ENCODE data around the gene FSCN2. TPM values are rescaled to one million over a fixed set of nuclear protein-coding genes. Genes with fewer than 3 reads are reported as not detected.

FSCN2 gene
- total and polyA plus RNA-seq, 2 donors (not counting 3 experiments of a cell fraction or from before 2014, with no cell fraction given) = 0.32 to 0.71 TPM

- no peak overlapping the region for H3K27ac ChIP-seq (ENCODE audit: insufficient read depth, low read depth, low read length)
- dilution Hi-C loops (cut with MboI; ENCODE audit: extremely low pct_ligation_motif_present, low sequenced_read_pairs) (no loop called here), intact Hi-C loops (cut with micrococcal nuclease) (no loop called here)
- no peak overlapping the region for H3K4me2 ChIP-seq (ENCODE audit: insufficient read depth, low read length)
- DNase-seq (ENCODE audit: low read depth, low spot score) (no peak), FAIRE-seq (no peak)
- H3K9me1 ChIP-seq (replicated peaks; ENCODE audit: control insufficient read depth, extremely low read depth, insufficient read depth, low read length) = no peaks in the 10 kb centered on the region
- H3K9ac ChIP-seq (replicated peaks; ENCODE audit: extremely low read depth, insufficient read depth, low read length) = no peak overlapping the region
- BruUV-seq (replicated peaks) = no TSS peak
- H3K27me3 ChIP-seq (ENCODE audit: control insufficient read depth in 2 of 2, insufficient read depth in 2 of 2, low read length in 2 of 2) = peaks cover 4% of the 10 kb centered on the region in 2 experiments
- H3K36me3 ChIP-seq (ENCODE audit: control insufficient read depth in 2 of 2, extremely low read depth in 1 of 2, insufficient read depth in 2 of 2, low read length in 2 of 2) = no peaks in the 10 kb centered on the region
- TF ChIP-seq MYC (IDR thresholded peaks at IDR 0.05; ENCODE audit: low read depth, low read length) = no peak
- H3K4me1 ChIP-seq (ENCODE audit: control insufficient read depth, extremely low read depth, insufficient read depth, low read length) = peaks cover 14% of the 10 kb centered on the region
- H3K4me3 ChIP-seq (replicated peaks in 1 of 3; ENCODE audit: insufficient read depth in 1 of 3, low read depth in 1 of 3, low read length in 3 of 3) = no peak overlapping the region
- H3K79me2 ChIP-seq (ENCODE audit: control insufficient read depth, insufficient read depth, low read length) = no peaks in the 10 kb centered on the region
- H3K9me3 ChIP-seq (replicated peaks; ENCODE audit: control insufficient read depth, insufficient read depth, low read length) = no peaks in the 10 kb centered on the region
- H2AFZ ChIP-seq (ENCODE audit: low read depth, low read length) = no peak overlapping the region
- H4K20me1 ChIP-seq (replicated peaks; ENCODE audit: control insufficient read depth, extremely low read depth, insufficient read depth, low read length) = no peaks in the 10 kb centered on the region
- ChIA-PET POLR2A (no interaction called here), CTCF (interaction anchor here (6.8 kb wide), 1 partner anchor 232 kb away, joined by 117 read pairs; no protein-coding TSS in a partner anchor)
These were observed 41.1 kb upstream of the FSCN2 start for GRCh38 chr17:81487089-81487486.

DNA sequence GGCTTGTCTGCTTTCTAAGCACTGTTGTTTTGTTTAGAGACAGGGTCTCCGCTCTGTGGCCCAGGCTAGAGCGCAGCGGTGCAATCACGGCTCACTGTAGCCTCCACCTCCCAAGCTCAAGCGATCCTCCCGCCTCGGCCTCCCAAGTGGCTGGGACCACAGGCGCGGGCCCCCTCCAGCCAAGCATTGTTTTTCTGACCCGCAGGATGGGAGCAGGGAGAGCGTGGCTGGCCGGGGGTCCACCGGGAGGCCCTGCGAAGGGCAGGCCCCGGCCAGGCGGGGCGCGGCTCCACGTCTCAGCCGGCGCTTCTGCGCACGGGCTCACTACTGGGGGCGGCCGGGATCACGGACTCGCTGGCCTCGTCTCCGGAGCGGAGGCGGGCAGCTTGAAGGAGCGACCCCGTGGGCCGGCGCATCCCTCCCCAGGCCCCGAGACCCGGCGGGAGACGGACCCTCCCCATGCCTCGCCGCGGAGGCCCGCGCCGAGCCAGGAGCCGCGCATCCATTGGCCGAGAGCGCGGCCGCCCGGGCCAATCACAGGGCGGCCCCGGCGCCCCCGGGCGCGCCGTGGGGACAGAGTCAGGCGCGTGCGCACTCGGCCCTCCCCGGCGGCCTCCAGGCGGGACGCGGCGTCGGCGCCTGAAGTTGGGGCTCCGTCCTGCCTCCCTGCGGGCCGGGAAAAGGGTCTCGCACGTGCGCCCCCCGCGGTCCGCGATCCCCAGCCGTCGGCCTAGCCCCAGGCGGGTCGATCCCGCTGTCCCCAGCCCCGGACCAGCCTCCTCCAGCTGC lies 40.5 kb upstream of the FSCN2 start:
- ChIA-PET POLR2A (no interaction called here), CTCF (interaction anchor here (1.3 kb wide), 1 partner anchor 233 kb away, joined by 3 read pairs; no protein-coding TSS in a partner anchor)
- intact Hi-C loops (cut with micrococcal nuclease) (loop anchor here (2.0 kb wide), 1 partner anchor 19 kb away; no protein-coding TSS in a partner anchor), dilution Hi-C loops (cut with MboI; ENCODE audit: extremely low pct_ligation_motif_present, low sequenced_read_pairs) (no loop called here)
- TF ChIP-seq MYC (IDR thresholded peaks at IDR 0.05; ENCODE audit: low read depth, low read length) = no peak
- TF ChIP-seq JUN (IDR thresholded peaks at IDR 0.05; ENCODE audit: borderline replicate concordance, insufficient read depth, insufficient read length, low read depth) = no peak
- TF ChIP-seq, protein P1, sequence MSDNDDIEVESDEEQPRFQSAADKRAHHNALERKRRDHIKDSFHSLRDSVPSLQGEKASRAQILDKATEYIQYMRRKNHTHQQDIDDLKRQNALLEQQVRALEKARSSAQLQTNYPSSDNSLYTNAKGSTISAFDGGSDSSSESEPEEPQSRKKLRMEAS (IDR thresholded peaks at IDR 0.05; ENCODE audit: insufficient read depth, insufficient read length) = peak; percentile 10
- no peak for TF ChIP-seq EZH2 (IDR thresholded peaks at IDR 0.05; ENCODE audit: borderline replicate concordance, low read depth, low read length, severe bottlenecking)
- TF ChIP-seq POLR2AphosphoS5 (IDR thresholded peaks at IDR 0.05; ENCODE audit: insufficient read depth, low read depth, low read length) = peak; percentile 97
- peak; percentile 91 for TF ChIP-seq POLR2A (IDR thresholded peaks at IDR 0.05; ENCODE audit: low read depth, low read length)
- no peak for TF ChIP-seq GATA2 (IDR thresholded peaks at IDR 0.05; ENCODE audit: insufficient read depth, insufficient read length, low read depth, low read length)
- Histone ChIP-seq H4K20me1 (replicated peaks; ENCODE audit: control insufficient read depth, extremely low read depth, insufficient read depth, low read length) (no peaks in the 10 kb centered on the region), H3K27me3 (ENCODE audit: control insufficient read depth in 2 of 2, insufficient read depth in 2 of 2, low read length in 2 of 2) (peaks cover 5 to 6% of the 10 kb centered on the region in 2 experiments), H3K4me1 (ENCODE audit: control insufficient read depth, extremely low read depth, insufficient read depth, low read length) (peaks cover 14% of the 10 kb centered on the region), H3K4me2 (ENCODE audit: insufficient read depth, low read length) (peak overlapping the region; percentile 62), H3K9me1 (replicated peaks; ENCODE audit: control insufficient read depth, extremely low read depth, insufficient read depth, low read length) (no peaks in the 10 kb centered on the region), H3K4me3 (replicated peaks in 1 of 3; ENCODE audit: insufficient read depth in 1 of 3, low read depth in 1 of 3, low read length in 3 of 3) (peak overlapping the region; percentile 42 to 50 (median 43)), H3K36me3 (ENCODE audit: control insufficient read depth in 2 of 2, extremely low read depth in 1 of 2, insufficient read depth in 2 of 2, low read length in 2 of 2) (no peaks in the 10 kb centered on the region), H2AFZ (ENCODE audit: low read depth, low read length) (peak overlapping the region; percentile 76), H3K9me3 (replicated peaks; ENCODE audit: control insufficient read depth, insufficient read depth, low read length) (no peaks in the 10 kb centered on the region), H3K79me2 (ENCODE audit: control insufficient read depth, insufficient read depth, low read length) (no peaks in the 10 kb centered on the region), H3K27ac (ENCODE audit: insufficient read depth, low read depth, low read length) (peak overlapping the region; percentile 80), H3K9ac (replicated peaks; ENCODE audit: extremely low read depth, insufficient read depth, low read length) (peak overlapping the region; percentile 76)
- DNase-seq (ENCODE audit: low read depth, low spot score) (peak; percentile 59), FAIRE-seq (peak; percentile 83)
- BruUV-seq (replicated peaks) = no TSS peak

All from endothelial cell of umbilical vein (primary cell).